ENCODE data around the gene GEMIN4. TPM values are rescaled to one million over a fixed set of nuclear protein-coding genes. Genes with fewer than 3 reads are reported as not detected.
"Not testable (repeated sequence)": the region's sequence is repeated elsewhere in the genome, so short reads cannot be mapped to it uniquely, and the experiment has no call there.

Gene GEMIN4
- total RNA-seq, 1 donor from 2014 or later, result 12.6 TPM

DNA sequence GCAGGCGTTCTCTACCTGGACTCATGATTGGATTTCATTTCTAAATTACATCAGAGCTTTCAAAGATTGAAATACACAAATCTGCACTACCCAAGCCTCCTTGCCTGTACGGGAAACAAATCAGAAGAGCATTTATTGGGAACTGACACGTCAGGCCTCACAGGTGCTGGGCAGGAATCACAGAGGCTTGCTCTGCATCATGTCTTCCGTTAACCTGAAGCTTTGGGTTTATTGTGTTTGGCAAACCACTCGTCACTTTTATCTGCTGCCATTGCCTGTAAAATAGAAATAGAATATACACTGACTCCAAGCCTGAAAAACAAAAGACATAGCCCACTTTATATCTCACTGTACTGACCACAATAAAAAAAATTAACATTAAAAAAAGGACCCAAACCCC lies 7.9 kb upstream of the GEMIN4 start:
- Mint-ChIP-seq H3K36me3 (ENCODE audit: low read depth) (peaks cover 29% of the 10 kb centered on the region), H3K9me3 (ENCODE audit: low read depth) (no peaks in the 10 kb centered on the region), H3K27me3 (ENCODE audit: low read depth) (no peaks in the 10 kb centered on the region), H3K27ac (ENCODE audit: unreplicated experiment) (no peak overlapping the region), H3K4me3 (ENCODE audit: unreplicated experiment) (no peak overlapping the region), H3K4me1 (ENCODE audit: low read depth) (no peaks in the 10 kb centered on the region)
- no peak for DNase-seq (ENCODE audit: low spot score)
- TF ChIP-seq, protein P1, sequence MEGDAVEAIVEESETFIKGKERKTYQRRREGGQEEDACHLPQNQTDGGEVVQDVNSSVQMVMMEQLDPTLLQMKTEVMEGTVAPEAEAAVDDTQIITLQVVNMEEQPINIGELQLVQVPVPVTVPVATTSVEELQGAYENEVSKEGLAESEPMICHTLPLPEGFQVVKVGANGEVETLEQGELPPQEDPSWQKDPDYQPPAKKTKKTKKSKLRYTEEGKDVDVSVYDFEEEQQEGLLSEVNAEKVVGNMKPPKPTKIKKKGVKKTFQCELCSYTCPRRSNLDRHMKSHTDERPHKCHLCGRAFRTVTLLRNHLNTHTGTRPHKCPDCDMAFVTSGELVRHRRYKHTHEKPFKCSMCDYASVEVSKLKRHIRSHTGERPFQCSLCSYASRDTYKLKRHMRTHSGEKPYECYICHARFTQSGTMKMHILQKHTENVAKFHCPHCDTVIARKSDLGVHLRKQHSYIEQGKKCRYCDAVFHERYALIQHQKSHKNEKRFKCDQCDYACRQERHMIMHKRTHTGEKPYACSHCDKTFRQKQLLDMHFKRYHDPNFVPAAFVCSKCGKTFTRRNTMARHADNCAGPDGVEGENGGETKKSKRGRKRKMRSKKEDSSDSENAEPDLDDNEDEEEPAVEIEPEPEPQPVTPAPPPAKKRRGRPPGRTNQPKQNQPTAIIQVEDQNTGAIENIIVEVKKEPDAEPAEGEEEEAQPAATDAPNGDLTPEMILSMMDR (IDR thresholded peaks at IDR 0.05), result no peak

DNA sequence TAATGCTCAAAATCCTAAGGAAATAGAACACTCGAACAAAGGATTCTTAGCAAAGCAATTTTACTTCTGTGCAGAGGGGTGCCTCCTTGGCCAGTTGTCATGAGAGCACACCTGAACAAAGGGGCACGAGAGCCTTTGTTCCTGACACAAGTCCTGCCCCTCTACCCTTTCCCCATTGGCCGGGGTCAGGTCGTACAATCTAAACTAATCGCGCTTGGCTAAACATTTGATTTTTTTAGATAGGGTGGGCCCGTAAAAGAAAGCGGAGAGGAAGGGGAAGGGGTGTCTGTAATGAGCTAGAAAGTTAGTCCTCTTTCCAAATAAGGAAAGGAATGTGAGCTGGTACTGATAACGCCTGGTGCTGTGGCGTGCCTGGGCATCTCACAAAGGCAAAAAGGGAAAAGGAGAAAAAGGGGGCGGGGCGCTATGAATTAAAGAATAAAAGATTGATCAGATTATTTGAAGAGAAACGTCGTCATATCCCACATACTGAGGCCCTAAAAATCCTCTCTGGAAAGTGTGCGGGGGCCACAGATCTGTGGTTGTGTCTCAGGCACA lies 4.0 kb upstream of the GEMIN4 start:
- not testable (repeated sequence) for H3K27ac Mint-ChIP-seq (ENCODE audit: unreplicated experiment); H3K4me3 Mint-ChIP-seq (ENCODE audit: unreplicated experiment); H3K9me3 Mint-ChIP-seq (ENCODE audit: low read depth); DNase-seq (ENCODE audit: low spot score); H3K27me3 Mint-ChIP-seq (ENCODE audit: low read depth)
- Mint-ChIP-seq H3K4me1 (ENCODE audit: low read depth) (peaks cover 11% of the 10 kb centered on the region), H3K36me3 (ENCODE audit: low read depth) (peaks cover 19% of the 10 kb centered on the region)

DNA sequence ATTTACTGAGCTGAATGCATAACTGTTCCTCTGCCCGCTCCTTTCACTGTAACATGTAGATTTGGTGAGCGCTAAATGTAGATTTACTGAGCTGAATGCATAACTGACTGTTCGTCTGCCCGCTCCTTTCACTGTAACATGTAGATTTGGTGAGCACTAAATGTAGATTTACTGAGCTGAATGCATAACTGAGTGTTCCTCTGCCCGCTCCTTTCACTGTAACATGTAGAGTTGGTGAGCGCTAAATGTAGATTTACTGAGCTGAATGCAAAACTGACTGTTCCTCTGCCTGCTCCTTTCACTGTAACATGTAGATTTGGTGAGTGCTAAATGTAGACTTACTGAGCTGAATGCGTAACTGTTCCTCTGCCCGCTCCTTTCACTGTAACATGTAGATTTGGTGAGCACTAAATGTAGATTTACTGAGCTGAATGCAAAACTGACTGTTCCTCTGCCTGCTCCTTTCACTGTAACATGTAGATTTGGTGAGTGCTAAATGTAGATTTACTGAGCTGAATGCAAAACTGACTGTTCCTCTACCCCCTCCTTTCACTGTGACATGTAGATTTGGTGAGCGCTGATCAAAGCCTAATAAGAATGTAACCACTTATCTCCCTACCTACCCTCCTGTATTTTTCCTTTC lies 3.4 kb upstream of the GEMIN4 start:
- Mint-ChIP-seq H3K4me1 (ENCODE audit: low read depth) (peaks cover 17% of the 10 kb centered on the region), H3K36me3 (ENCODE audit: low read depth) (peaks cover 18% of the 10 kb centered on the region)
- not testable (repeated sequence) for DNase-seq (ENCODE audit: low spot score); H3K27ac Mint-ChIP-seq (ENCODE audit: unreplicated experiment); H3K9me3 Mint-ChIP-seq (ENCODE audit: low read depth); H3K27me3 Mint-ChIP-seq (ENCODE audit: low read depth); H3K4me3 Mint-ChIP-seq (ENCODE audit: unreplicated experiment)

DNA sequence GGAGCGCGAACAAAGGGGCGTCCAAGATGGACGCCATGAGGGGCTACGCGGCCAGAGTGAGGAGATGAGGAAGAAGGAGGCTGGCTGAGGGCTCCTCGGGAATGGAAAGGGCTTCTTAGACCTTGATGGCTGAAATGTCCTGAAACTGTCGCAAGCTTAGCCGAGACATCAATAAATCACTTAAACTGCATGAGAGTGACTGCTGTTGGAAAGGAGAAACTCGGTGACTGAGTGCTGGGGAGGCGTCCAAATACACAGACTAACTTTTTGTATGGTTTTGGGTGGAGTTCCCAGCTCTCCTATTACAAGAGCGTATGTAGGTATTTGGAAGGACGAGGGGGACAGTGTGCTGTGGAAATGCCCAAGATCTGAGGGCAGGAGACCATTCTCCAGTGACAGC lies 1.4 kb upstream of the GEMIN4 start:
- TF ChIP-seq, protein P1 (IDR thresholded peaks at IDR 0.05), result no peak
- H3K4me3 Mint-ChIP-seq (ENCODE audit: unreplicated experiment), result peak overlapping the region; percentile 31

DNA sequence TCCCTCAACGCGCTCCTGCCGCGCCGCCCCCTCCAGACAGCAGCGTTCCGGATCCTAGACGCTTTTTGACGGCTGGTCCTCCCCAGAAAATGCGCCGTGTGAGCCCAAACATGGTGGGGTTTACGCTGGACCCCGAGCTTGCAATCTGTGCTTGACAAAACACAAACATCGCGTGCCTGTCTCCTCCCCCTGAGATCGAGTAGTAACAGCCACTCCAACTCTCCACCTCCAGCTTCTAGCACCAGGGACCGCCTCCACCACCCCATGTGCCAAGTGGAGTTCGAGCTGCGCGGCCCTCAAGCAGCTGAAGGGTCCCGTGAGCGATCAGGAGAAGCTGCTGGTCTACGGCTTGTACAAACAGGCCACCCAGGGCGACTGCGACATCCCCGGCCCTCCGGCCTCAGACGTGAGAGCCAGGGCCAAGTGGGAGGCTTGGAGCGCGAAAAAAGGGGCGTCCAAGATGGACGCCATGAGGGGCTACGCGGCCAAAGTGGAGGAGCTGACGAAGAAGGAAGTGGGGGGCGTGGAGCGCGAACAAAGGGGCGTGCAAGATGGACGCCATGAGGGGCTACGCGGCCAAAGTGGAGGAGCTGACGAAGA lies 656 bp upstream of the GEMIN4 start:
- TF ChIP-seq, protein P1 (IDR thresholded peaks at IDR 0.05), result no peak
- peaks cover 25% of the 10 kb centered on the region for H3K4me1 Mint-ChIP-seq (ENCODE audit: low read depth)

More for the DNA sequence above, 1.4 kb upstream of the GEMIN4 start:
- Mint-ChIP-seq H3K36me3 (ENCODE audit: low read depth) (peaks cover 8% of the 10 kb centered on the region), H3K4me1 (ENCODE audit: low read depth) (peaks cover 25% of the 10 kb centered on the region), H3K27ac (ENCODE audit: unreplicated experiment) (no peak overlapping the region), H3K9me3 (ENCODE audit: low read depth) (no peaks in the 10 kb centered on the region), H3K27me3 (ENCODE audit: low read depth) (no peaks in the 10 kb centered on the region)
- DNase-seq (ENCODE audit: low spot score), result no peak

DNA sequence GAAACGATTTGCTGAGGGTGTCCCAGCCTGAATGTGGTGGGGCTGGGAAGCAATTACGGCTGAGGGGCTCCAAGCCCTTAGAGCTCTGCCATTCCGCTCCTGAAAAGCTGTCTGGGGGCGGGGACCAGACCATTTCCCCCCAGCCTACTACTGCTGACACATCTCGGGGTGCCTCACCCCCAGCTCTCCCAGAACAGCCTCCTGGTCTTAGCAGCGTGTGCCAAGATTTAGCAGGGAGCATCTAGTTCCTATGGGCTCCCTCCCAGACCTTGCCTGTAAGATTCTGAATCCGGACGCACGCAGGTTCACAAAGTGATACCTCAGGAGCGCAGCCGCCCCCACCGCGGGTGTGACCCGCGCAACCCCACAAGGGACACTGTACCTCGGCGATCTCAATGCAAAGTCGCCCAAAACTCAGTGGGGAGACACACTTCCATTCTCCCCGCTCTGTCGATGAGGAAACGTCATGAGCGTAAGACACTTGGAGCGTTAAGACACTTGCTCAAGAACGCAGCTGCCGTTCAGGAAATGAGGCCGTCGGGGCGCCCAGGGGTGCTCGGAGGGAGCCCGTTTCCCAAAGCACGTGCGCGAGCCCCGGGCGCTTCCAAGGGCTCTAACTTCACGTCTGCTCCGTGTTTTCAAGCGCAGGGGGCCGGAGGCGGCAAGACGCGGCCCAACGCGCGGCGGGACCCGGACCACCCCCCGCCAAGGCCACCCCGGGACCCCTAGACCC lies 629 bp downstream of the GEMIN4 start:
- TF ChIP-seq, protein P1 (IDR thresholded peaks at IDR 0.05), result no peak
- Mint-ChIP-seq H3K4me1 (ENCODE audit: low read depth) (peaks cover 25% of the 10 kb centered on the region), H3K9me3 (ENCODE audit: low read depth) (no peaks in the 10 kb centered on the region), H3K4me3 (ENCODE audit: unreplicated experiment) (peak overlapping the region; percentile 94), H3K27me3 (ENCODE audit: low read depth) (no peaks in the 10 kb centered on the region), H3K27ac (ENCODE audit: unreplicated experiment) (peak overlapping the region; percentile 83), H3K36me3 (ENCODE audit: low read depth) (peaks cover 5% of the 10 kb centered on the region)
- no peak for DNase-seq (ENCODE audit: low spot score)

More for the DNA sequence above, 656 bp upstream of the GEMIN4 start:
- peaks cover 8% of the 10 kb centered on the region for H3K36me3 Mint-ChIP-seq (ENCODE audit: low read depth)
- no peaks in the 10 kb centered on the region for H3K9me3 Mint-ChIP-seq (ENCODE audit: low read depth)
- DNase-seq (ENCODE audit: low spot score), result no peak
- H3K27me3 Mint-ChIP-seq (ENCODE audit: low read depth), result no peaks in the 10 kb centered on the region
- H3K27ac Mint-ChIP-seq (ENCODE audit: unreplicated experiment), result peak overlapping the region; percentile 47
- peak overlapping the region; percentile 94 for H3K4me3 Mint-ChIP-seq (ENCODE audit: unreplicated experiment)
